HG02763 (cell line): ENCODE results near the gene GMEB2.

Experiments
- ATAC-seq: cut with Tn5 transposase; IDR thresholded peaks from one replicate; pipeline ENCODE4 v1.9.1; 2021; ENCODE audit warnings: mild to moderate bottlenecking, moderate library complexity; ENCODE audit not compliant: unreplicated experiment

GMEB2 gene

GRCh38 chr20:63547725-63548480, 79.0 kb downstream of the GMEB2 start, which contains the start of gene SRMS:
SRMS (minus strand) TSS chr20:63547749; CDS start chr20:63547463, 286 bp downstream.
- no peak for ATAC-seq

GRCh38 chr20:63546956-63547724, 79.8 kb downstream of the GMEB2 start:
- ATAC-seq = no peak

- no peak for ATAC-seq
Measured at GRCh38 chr20:63546256-63546955, 80.5 kb downstream of the GMEB2 start.

- no peak for ATAC-seq
Measured at GRCh38 chr20:63545814-63546213, 81.1 kb downstream of the GMEB2 start.

GRCh38 chr20:63544958-63545516, 81.9 kb downstream of the GMEB2 start:
- no peak for ATAC-seq

- ATAC-seq = no peak
Measured at GRCh38 chr20:63544241-63544957, 82.5 kb downstream of the GMEB2 start.

GRCh38 chr20:63543733-63544132, 83.2 kb downstream of the GMEB2 start:
- ATAC-seq = no peak

GRCh38 chr20:63543131-63543530, 83.8 kb downstream of the GMEB2 start:
- no peak for ATAC-seq

- ATAC-seq = no peak
Measured at GRCh38 chr20:63542696-63543095, 84.2 kb downstream of the GMEB2 start.

- no peak for ATAC-seq
Measured at GRCh38 chr20:63542031-63542559, 84.8 kb downstream of the GMEB2 start.

GRCh38 chr20:63541371-63541770, 85.5 kb downstream of the GMEB2 start:
- ATAC-seq = no peak

- ATAC-seq = no peak
Measured at GRCh38 chr20:63540417-63541186, 86.3 kb downstream of the GMEB2 start.

GRCh38 chr20:63539441-63540370, 87.2 kb downstream of the GMEB2 start:
- ATAC-seq = no peak

GRCh38 chr20:63539092-63539430, 87.8 kb downstream of the GMEB2 start:
- ATAC-seq = no peak

GRCh38 chr20:63538204-63539091, 88.5 kb downstream of the GMEB2 start:
- ATAC-seq = no peak
